HPDE6-E6E7 (cell line): ENCODE measurements around the gene SRRT.
"Not testable (repeated sequence)": the region's sequence is repeated elsewhere in the genome, so short reads cannot be mapped to it uniquely, and the experiment has no call there.

Experiments used
- DNase-seq: peaks from one replicate; pipeline ENCODE4 v3.0.0; 2011; ENCODE audit warnings: missing footprints; ENCODE audit errors: extremely low spot score

Gene SRRT

GRCh38 chr7:100893910-100894721, 19.2 kb downstream of the SRRT start:
- no peak for DNase-seq

- no peak for DNase-seq
These were observed 20.2 kb downstream of the SRRT start for GRCh38 chr7:100894860-100895700.

DNA sequence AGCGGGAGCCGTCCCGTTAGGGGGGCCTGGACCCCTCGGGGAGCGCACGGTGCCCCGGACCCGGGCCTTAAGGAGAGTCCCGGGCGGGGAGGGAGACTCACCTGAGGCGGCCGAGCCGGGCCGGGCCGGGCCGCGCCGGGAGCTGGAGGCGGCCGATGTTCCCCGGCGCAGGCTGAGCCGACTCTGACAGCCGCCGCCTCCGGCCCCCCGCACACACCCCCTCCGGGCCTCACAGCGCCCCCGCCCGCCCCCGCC, 20.7 kb downstream of the SRRT start, which contains the start of gene ACHE:
TSS of gene ACHE (minus strand) at position 188 of the 255 bp plus-strand sequence. CDS start 1,656 bp downstream, outside the sequence.
- DNase-seq, result no peak

DNA sequence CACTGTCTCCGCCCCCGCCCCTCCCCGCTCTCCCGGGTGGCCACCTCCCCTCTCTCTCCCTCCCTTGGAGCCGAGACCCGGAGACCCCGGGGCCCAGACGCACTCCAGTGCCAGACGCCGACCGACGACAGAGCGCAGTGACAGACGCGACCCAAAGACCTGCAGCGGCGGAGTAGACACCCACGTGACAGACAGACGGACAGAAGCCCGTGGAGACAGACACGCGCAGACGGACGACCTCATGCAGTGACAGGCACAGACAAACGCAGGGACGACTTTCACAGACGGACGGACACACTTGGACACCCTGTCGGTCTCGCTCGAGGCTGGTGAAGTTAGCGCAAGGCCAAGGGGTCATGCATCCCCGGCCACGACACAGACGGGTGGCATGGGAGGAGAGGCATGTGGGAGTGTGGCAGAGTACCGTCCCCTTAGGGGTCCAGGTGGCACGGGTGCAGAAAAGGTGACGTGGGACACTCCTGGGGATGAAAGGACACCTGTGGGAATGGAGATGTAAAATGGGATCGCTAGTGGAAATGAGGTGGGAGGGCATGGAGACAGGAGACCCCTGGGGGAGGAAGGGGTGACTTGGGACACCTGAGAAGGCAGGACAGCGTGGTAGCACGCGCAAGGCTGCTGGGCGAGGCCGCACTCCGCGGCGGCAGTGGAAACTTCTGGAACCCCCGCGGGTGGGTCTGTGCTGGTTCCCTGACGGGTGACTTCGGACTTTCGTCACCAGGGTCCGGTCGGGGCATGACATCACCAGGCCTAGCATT, 21.2 kb downstream of the SRRT start:
- DNase-seq, result no peak

DNA sequence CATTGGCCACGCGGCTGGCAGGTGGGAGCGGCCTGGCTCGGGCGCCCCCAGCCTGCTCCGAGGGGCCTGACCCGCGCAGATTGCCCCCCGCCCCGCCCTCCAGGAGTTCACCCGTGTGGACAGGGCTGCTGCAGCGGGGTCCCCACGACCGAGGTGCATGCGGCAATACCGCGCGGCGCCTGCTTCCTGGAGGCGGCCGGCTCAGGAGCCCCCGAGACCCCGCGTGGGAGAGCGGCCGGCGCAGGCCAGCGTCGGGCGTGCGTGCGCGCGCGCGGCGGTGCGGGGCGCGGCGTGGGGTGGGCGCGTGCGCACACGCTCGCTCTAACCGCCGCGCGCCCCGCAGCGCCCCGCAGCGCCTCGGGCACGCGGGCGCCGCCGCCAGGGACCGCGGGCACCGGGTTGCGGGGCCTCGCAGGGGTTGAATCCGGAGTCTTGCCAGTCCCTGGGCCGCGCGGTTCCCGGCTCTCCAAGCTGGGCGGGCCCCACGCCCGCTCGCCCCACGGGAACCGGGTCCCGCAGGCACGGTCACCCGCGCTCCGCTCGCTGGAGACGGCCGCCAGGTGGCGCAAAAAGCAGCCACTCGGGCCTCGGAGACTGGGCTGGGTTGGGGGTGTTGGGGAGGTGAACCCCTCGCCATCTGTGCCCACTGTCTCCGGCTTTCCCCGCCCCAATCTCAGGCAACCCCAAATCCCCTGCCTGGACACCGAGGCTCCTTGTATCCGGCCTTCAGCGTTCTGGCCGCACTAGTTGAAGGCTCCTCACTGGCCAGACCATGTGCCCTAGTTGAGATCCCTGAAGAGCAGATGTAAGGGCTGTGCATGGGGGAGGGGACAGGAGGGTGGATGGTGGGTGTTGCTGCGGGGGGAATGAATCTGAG, 22.1 kb downstream of the SRRT start:
- DNase-seq, result no peak

DNA sequence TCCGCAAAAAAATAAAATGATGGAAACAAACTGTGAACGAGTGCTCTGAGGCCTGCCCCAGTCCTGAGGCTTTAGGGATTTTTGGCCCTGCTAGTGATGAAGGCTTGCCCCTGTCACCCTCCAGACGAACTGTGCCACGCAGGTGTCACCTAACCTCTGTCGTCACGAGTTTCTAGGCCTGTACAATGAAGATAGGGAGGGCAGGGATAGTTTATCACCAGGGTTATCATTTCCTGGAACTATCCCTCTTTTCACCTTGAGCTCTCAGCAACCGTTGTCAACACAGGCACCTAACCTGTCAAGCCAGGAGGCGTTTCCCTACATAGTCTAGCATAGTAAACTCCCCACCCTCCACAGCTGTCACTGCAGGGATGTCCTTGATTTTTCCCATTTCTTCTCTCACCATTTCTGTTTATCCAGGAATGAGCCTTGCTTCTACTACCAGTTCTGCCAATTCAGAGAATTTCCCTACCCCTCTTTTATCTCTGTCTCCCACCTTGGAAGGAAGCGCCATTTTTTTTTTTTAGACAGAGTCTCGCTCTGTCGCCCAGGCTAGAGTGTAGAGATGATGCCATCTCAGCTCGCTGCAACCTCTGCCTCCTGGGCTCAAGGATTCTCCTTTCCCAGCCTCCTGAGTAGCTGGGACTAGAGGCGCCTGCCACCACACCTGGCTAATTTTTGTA, 23.0 kb downstream of the SRRT start:
- no peak for DNase-seq

DNA sequence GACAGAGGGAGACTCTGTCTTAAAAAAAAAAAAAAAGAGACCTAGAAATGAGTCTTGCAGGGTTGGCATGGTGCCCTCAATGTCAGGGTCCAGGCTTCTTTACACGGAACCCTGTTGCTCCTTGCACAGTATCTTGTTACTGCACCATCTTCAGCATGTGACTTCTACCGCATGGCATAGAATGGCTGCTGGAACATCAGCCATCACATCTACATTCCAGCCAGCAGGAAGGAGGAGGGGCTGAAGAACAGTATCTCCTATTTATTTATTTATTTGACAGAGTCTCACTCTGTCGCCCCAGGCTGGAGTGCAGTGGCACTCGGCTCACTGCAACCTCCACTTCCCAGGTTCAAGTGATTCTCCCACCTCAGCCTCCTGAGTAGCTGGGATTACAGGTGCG, 24.5 kb downstream of the SRRT start:
- no peak for DNase-seq

GRCh38 chr7:100900978-100901377, 26.1 kb downstream of the SRRT start:
- no peak for DNase-seq

DNA sequence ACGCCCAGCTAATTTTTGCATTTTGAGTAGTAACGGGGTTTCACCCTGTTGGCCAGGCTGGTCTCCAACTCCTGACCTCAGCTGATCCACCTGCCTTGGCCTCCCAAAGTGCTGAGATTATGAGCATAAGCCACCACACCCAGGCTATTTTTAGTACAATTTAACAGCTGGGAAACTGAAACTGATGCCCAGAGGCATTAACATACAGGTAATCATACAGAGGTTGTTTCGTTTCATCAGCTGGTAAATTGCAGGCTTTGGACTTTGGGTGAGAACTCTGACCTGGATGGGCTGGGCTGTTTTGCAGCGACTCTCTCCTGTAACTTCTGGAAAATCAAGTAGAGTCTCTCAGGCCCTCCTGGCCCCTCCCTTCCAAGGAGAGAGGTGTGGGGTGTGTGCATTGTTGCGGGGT, 27.0 kb downstream of the SRRT start:
- DNase-seq, result no peak

DNA sequence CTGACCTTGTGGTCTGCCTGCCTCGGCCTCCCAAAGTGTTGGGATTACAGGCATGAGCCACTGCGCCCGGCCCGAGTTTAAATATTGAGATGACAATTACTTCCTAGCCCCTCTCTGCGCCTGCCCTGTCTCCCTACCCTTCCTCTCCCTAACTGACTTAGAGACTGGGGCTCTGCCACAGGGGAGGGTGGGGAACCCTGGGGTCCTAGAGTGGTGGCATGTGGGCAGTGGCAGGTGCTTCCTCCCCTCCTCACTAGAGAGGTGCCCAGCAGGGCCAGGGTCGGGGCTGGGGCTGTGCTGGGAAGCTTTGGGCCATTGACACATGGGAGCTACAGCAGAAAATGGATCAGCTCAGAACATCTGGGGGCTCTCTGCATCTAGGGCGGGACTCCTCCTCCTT, 27.7 kb downstream of the SRRT start:
- DNase-seq, result no peak

- DNase-seq, result no peak
These were observed 33.6 kb downstream of the SRRT start for GRCh38 chr7:100908512-100908911.

DNA sequence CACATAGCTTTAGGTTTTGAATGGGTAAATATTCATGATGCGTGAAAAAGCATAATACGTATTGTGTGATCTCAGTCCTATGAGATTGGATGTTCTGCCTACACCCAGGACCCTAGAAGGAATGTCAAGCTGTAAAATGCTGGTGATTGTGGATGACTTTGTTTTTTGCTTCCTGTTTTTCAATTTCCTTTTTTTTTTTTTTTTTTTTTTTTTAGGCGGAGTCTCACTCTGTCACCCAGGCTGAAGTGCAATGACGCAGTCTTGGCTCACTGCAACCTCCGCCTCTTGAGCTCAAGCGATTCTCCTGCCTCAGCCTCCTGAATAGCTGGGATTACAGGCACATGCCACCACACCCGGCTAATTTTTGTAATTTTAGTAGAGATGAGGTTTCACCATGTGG, 35.5 kb downstream of the SRRT start:
- not testable (repeated sequence) for DNase-seq

GRCh38 chr7:100911484-100911883, 36.6 kb downstream of the SRRT start:
- DNase-seq, result no peak

DNA sequence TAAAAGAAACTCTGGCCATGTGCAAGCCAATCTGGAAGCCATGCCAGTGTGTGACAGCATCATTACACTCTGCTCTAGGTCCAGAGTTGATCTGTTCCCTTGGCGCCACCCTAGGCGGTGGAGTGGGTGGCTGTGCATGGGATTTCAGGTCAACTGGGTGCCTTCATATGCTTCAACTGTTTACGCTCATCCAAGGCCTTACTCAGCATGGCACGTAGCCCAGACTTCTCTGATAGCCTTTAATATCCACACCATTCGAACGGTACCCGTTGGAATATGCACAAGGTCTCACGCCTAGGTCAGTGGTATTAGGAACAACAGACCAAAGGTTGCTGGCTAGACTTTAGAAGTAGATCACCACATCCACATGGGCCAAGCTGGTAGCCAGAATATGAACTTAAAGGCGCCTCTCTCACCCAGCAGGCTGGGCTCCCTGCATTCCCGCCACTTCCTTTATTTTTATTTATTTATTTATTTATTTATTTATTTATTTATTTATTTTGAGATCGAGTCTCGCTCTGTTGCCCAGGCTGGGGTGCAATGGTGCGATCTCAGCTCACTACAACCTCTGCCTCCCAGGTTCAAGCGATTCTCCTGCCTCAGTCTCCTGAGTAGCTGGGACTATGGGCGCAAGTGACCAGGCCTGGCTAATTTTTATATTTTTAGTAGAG, 39.4 kb downstream of the SRRT start:
- DNase-seq, result no peak

DNA sequence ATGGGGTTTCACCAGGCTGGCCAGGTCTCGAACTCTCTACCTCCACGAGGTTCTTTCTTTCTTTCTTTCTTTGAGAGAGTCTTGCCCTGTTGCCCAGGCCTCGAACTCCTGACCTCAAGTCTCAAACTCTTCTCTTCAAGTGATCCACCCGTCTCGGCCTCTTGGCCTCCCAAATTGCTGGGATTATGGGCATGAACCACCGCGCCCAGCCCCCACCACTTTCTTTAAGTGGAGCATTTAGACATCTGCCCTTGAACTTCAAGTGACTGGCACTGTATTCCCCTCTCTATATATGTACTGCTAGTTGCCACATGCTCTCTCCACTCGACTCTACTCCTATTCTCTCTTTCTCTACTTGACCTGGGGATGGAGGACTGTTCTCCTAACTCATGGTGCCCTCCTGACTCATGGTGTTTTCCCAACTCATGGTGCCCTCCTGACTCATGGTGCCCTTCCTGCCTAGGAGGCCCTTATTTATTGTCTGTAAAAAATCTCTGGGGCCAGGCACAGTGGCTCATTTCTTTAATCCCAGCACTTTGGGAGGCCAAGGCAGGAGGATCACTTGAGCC, 40.1 kb downstream of the SRRT start:
- no peak for DNase-seq

DNA sequence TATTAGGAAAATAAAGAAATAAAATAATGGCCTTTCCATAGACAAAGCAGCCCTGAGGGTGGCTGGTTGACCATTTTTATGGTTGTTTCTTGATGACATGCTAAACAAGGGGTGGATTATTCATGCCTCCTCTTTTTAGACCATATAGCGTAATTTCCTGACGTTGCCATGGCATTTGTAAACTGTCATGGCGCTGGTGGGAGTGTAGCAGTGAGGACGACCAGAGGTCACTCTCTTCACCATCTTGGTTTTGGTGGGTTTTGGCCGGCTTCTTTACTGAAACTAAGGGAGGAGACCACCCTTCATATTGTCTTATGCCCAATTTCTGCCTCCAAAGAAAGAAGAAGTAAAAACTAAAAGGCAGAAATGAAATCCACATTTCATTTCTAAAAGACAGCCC, 44.4 kb downstream of the SRRT start:
- not testable (repeated sequence) for DNase-seq

- DNase-seq, result not testable (repeated sequence)
These were observed 45.0 kb downstream of the SRRT start for GRCh38 chr7:100919779-100920437.

GRCh38 chr7:100921039-100921438, 46.1 kb downstream of the SRRT start:
- DNase-seq, result no peak

GRCh38 chr7:100923616-100924015, 48.7 kb downstream of the SRRT start:
- DNase-seq, result not testable (repeated sequence)
